DMS 273 (cell line): ENCODE data around the gene P2RY12.

Source experiments
- DNase-seq: peaks from one replicate; lab custom pipeline; 2025; ENCODE audit not compliant: unreplicated experiment; lab: John Stamatoyannopoulos, UW

Gene P2RY12

DNA sequence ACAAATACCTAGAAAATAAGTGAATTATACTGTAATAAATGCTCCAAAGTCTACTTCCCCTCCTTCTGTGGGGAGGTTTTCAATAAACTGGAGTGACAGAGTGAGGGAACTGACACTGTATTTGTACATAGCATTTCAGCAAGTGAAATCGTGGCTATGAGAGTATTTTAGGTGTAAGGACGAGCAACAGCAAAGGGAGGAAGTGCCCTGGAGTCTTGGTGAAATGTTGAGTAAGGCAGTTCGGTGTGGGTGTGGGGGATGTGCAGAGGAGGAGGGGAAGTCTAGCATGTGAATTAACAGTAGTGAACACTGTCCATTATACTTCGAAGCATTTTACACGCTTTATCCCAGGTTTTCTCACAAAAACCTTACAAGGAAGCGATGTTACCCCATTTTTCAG, 37.1 kb downstream of the P2RY12 start:
- DNase-seq, result no peak

DNA sequence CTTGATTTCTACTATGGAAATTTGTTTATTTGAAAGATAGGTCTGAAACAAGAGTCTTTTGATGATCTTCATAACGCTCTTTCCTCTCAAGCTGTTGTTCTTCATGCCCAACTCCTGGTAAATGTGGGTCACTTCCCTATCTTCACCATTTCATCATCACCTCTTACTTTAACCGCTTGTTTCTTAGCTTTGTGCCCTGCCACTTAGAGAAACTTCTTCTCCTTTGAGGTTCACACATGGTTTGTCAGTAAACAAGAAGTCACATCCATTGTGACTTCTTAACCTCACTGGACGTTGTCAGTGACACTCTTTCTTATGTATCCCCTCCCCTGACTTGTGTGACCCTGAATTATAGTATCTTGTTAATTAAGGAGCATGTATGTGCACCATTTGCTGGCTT, 38.3 kb downstream of the P2RY12 start:
- no peak for DNase-seq

DNA sequence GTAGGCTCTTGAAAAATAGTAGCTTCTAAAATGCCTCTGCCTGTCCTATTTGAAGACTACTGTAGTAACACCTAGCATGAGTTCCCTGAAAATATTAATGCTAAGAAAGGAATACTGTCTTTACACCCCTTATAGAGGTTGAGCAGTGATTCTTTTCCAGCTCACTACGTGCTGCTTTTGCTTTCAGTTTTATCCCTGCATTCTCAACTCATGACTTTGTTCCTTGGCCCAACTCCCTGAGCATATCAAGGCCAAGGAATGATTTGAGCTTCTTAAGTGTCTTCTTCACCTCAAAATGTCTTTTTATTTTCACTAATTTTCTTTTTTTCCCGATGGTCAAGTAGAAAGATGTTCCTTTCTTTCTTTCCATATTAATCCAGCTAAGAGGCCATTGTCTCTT, 38.7 kb downstream of the P2RY12 start:
- DNase-seq, result no peak

DNA sequence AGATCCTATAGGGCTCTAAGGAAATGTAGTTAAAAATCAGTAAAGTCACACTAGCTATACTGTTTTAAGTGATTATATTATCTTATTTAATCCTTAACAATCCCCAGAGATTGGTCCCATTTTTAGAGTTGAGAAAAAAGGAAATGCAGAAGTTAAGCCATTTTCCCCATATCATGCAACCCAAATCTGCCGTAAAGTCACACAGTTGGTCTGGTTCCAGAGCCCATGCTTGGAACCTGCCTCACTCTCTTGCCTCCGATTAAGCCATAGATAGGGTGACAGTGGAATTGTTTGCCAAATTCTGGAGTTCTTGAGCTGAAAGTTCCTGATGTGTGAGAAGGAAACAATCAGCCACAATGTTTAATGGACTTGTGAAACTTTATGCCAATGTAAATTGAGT, 52.9 kb downstream of the P2RY12 start:
- no peak for DNase-seq

DNA sequence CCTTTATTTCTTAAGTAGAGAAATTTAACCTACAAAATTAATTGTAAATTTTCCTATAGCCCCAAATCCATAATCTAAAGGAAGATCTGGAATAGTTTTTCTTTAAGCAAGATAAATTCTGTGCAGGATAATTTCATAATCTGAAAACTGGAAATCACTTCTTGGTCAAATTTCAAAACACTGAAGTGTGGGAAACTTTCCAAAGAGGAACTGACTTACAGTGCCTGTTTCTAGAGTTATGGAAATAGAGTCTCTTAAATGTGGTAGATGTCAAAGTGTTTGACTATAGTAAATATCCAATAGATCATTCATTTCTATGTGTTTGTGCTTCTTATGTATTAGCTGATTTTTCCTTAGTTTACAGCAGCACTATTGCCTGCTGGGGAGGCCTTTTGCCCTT, 53.7 kb downstream of the P2RY12 start:
- no peak for DNase-seq

DNA sequence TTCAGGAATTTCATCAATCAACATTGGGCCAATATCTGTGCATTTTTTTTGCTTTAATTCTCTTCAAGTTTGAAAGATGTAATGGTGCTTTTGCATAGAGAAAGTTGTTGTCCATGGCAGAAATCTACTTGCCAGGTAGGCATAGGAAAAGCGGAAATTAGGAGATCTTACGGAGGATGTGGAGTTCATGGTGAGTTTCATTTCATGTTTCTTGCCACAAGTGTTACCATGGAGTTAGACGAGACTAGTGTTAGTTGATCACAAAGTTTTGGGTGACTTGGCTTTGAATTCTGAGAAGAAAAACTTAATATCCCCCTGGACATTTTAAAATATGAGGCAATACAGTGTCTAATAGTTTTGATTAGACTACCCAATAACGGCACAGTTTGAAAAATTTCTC, 54.2 kb downstream of the P2RY12 start:
- DNase-seq, result no peak

DNA sequence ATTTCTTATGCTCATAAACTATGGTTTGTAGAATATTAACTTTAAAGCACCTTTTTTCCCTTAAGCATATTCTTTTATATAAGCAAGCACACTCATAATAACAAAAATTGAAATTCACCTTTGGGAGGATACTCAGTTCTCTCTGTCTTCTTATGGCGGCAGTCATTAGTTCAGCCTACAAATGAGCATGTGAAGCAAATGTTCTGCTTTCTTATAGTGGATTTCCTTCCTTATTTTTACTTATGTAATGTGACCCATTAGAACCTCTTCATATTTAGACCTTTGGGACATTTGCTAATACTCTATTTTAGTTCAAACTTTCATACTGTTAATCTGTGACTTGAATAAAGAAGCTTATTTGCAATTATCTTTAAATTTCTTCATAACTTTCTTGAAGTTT, 55.2 kb downstream of the P2RY12 start, which contains the start of gene P2RY13:
Gene P2RY13 (minus strand): TSS at position 187 of the 400 bp plus-strand sequence. CDS start 21 bp downstream, at position 166.
- DNase-seq, result no peak

DNA sequence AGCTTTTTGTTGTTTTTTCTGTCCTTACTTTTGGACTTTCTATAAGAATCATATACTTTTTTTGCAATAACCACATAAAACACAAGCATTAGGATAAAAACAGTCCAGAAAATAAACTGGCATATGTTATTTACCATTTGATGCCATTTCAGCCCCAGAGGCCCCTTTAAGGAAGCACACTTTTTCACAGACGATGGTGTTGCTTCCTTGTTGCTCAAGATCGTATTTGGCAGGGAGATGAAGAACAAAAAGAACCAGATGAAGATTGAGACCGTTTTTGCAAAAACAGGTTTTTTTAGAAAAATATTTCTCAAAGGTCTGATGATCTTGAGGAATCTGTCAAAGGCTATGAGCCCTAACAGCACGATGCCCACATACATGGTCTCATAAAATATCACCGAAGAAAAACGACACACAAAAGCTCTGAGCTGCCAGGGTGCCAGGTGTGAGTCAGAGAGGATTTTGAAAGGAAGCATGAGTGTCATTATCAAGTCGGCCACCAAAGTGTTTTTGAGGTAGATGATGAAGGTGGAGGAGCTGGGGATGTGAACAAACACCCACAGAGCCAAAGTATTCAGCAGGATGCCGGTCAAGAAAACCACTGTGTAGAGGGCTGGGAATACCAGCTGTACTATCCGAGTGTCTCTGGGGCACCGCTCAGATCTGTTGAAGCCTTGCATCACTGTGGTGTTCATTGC, 56.1 kb downstream of the P2RY12 start:
- no peak for DNase-seq

DNA sequence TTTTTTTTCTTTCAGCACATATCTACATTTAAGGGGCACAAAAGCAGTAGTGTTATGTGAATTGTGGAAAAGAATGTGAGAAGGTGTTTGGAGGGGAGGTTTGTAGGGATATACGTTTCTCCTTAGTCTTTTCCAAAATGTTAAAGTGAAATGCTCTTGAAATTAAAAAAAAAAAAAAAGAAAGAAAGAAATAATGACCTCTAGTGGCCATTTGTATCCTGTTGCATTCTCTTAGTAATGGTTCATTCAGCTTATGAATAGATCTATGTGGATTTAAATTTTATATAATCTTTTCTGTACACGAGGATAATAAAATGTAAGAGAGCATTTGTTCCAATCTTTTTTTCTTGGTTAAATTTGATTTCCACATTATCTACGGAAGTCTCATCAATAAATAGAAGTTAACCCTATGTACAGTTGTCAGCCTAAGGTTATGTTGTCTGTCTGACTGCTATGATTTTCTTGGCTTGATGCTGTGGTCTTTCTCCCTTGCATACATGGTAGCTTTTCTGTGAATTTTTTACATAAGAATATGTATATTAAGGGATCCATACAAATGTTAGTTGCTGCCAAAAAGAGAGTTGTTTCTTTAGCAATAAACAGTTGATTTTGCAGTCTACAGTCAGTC, 56.9 kb downstream of the P2RY12 start:
- DNase-seq, result peak; percentile 53

DNA sequence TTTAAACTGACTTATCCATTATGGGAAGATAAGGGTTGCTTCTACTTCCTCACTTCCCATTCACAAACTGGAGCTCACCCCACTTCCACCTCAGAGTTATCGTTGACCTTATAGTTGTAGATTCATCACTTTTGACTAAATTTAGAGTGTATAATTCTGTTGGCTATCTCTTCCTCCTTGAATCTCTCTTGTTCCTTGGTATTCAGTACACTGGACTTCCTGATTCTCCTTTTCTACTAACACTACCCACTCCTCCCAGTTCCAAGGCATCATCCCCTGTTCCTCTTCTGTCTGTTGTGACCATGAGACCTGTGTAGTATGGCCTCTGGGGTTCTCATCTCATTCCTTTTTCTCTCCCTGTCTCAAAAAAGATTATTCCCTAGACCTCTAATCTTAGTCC, 62.0 kb downstream of the P2RY12 start:
- no peak for DNase-seq

DNA sequence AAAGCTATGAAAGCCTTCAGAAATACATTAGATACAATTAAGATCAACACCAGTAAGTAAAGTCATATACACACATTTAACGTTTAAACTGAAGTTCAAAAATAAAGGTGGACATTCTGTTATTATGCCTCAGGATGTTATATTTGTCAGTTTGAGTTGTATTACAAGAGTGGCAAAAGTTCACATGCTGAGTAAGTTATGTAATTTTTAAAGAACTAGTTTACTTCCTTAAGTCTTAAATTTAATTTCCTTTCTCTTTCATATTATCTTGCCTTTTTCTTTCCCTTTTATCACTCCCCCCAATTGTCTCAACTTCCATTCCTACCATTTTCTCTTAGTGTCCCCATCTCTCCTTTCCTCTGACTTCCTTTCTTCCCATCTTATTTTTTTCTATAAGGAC, 63.0 kb downstream of the P2RY12 start:
- DNase-seq, result no peak

DNA sequence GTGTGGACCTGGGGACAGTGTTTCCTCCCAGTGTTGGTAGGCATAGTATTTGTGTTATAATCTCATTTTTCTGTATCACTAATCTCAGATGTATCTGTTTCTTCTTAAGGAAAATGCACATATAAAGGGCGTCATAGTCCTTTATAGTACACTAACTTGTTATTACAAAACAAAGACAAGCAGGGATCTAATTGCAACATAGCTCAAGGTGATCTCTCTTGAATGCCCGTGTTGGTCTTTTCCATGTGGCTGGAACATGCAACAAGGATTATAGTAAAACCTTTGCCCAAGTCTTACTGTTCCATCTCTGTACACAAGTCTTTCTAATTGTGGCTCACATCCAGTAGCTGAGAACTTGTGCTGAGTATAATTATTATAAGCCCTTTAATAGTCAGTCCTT, 64.4 kb downstream of the P2RY12 start:
- DNase-seq, result no peak

DNA sequence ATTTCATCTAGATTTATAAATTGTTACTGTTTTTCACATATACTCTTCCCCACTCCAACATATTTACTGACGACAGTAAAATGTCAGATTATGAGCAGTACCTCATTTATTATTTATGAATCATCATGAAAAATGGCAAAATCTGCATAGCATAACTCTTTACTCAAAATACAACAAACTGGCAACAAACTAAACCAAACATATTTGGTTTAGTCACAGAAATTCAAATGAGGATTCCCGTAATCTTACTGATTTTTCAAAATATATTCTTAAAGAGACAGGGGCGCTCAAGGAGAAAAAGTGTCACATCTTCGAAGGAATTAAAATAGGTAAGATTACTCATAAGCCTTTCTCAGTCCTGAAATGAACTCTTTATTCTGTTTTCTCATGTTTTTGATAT, 64.9 kb downstream of the P2RY12 start:
- no peak for DNase-seq

DNA sequence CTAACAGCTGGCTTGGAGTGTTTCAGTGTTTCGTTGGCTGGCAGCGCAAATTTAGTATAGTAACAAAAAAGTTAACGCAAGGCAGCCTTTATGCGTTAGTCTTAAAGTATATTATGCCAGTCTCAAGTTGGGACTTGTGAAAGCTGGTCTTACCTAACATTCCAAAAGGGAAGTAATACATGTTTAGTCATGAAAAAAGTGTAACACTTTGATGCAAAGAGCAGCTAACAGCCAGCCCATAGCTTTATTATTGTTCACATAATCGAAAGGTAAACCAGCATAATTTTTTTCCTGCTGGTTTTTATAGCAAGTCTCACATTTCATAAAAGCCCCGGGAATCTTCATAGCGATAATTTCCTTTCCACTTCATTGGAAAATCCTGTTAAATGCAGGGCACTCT, 65.6 kb downstream of the P2RY12 start:
- DNase-seq, result no peak

DNA sequence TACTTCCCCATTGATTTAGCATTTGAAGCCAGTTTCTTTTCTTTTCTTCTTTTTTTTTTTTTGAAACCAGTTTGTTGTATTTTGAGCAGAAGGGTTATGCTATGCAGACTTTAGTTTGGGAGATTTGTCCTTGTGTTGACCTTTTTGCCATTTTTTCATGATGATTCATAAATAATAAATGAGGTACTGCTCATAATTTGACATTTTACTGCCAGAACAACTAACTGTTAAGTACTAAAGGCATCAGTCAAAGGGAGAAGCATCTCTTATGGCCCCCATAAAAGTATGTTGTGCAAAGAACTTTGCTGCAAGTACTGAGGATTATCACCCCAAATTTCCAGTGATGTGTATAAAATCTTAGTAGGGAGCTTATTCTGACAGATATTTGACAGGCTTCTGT, 66.2 kb downstream of the P2RY12 start:
- no peak for DNase-seq

DNA sequence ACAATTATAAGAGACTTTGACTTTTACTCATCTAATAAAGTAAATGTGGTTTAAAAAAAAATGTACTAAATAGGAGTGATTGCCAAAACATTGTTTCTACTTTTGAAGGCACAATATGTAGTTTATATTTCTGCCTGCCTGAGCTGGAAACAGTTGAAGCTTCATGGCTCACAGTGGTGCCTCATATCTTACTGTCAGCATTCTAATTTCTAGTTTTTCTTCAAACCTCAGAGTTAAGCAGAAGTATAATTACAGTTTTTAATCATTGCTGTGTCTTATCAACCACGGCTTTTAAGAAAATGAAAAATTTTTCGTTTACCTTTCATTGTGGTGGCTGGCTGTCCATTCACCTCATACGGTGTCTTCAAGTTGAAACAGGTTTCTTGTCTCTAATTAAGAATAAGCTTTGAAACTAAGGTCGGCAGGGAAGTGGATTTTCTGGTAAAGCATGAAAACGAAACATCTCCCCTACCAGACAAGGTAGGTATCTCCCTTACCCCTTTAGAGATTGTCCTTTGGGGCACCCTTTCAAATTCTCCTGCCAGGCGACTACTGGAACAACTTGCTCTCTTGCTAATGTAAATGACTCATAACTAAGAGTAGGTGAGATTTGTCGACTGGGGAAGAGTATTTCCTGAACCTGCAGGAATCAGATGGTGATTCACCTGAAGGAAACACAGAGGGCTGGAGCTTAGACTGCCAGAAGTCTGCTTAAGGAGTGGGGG, 68.1 kb downstream of the P2RY12 start, which contains the start of gene GPR87:
Gene GPR87 (minus strand): TSS at position 554 of the 725 bp plus-strand sequence. CDS start 16,720 bp downstream, outside the sequence.
- DNase-seq, result no peak

DNA sequence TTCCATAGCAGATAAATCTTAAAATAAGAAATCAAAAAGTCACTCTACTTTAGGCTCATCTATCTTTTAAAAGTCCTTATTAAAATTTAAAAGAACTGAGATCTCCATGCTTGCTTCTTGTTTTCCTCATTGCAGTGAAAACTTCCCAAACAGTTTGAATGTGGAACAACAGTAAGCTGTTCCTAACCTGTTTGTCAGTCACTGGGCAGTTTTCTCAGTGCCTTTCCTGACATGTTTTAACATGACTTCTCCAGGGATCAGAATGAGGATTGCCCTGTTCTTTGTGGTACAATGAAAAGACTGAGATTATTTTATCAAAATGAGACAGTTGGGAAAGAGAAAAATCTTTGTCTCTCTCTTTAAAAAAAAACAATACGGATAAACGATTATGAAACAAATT, 68.7 kb downstream of the P2RY12 start:
- DNase-seq, result no peak

DNA sequence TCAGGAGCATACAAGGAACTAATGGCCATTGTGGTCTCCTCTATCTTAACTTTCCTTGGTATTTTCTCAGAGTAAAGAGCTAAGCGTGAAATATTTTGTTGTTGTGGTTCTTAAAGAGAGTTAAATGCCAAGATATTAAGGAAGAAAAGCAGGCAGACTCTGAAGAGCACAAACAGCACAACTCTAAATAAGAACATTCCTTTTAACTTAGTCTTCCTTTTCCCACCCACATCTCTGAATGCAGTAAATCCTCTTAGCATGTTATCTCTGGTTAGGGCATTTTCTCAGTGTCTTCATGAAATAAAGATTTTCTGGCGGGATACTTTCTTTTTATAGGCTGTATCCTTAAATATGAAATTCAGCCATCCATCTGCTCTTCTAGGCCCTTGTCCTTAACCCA, 69.4 kb downstream of the P2RY12 start:
- no peak for DNase-seq

DNA sequence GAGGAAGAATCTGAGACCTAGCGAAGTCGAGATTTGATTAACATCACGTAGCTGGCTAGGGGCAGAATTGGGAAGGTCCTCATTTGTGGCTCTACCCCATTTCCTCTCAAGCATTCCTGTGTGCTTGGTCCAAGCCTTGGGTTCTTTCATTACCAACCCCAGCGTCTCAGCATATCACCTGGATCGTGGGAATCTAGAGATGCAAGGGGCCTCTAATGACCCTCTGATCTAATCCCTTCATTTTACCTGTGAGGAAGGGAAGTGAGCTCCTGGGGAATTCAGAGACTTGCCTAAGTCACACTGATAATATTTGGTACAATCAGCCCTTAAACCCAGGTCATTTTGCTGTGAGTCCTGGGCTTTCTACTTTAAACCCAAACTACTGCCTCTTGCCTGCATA, 70.0 kb downstream of the P2RY12 start:
- DNase-seq, result no peak

DNA sequence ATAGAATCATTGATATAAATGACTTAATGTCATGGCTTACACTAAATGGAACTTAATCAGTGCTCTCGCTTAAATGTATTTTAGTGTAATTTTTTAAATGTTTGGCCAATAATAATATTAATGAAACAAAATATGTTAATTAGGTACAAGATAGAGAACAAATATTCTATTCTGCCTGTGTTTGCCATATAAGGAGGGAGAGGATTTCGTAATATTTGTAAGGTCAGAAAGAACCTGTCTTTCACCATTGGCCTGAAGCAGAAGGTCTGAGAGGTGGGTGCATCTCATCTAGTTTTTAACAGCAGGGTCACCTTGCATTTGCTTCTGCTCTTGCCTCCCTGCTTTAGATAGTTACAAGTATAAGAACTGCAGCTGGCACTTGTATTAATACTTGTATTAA, 70.4 kb downstream of the P2RY12 start:
- DNase-seq, result no peak

DNA sequence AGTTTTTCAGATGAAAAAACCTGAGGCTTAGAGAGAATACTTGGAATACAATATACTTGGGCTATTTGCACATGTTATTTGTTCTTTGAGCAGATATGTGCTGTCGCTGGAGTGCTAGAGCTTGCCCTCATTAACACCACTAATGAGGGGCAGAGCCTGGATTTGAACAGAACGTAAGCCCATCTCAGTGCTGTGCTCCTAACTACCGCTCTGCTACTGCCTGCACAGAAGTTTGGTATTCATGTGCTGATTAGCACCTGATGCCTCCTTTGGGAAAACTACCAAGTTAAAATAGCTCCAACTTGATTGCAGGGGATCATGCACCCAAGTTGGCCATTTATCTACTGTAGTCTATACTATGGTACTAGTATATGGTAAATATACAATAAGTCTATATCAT, 71.6 kb downstream of the P2RY12 start:
- no peak for DNase-seq

DNA sequence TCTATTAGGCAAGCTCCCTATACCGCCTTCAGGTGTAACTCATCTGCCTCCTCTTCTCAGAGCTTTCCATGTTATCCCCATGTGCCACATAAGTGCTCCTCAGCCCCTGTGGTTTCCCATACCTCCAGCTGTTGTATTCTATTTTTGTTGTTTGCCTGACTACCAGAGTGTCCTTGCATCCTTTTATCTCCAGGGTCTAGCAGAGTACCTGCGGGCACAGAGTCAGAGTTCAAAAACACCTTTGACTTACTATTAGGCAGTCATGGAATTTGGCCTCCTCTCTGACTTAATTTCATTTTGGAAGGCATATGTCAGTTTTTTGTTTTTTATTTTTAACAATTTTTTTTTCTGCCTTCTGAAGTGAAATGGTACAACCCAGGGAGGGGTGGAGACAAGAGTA, 75.0 kb downstream of the P2RY12 start:
- DNase-seq, result no peak
